ENCODE results near the gene GARS1.

GARS1 gene

GRCh38 chr7:30596014-30596641 lies 1.4 kb downstream of the GARS1 start:
- peak overlapping the region; percentile 94 for H3K4me3 ChIP-seq (ENCODE audit: low read length in 2 of 2)
- peak overlapping the region; percentile 97 for H3K9ac ChIP-seq (ENCODE audit: low read length in 2 of 2)
- H3K27me3 ChIP-seq (ENCODE audit: control insufficient read depth in 1 of 2, insufficient read depth in 2 of 2, low read length in 2 of 2), result no peaks in the 10 kb centered on the region
- H3K27ac ChIP-seq (ENCODE audit: low read length), result no peak overlapping the region
- peaks cover 8% of the 10 kb centered on the region for H3K4me1 ChIP-seq (ENCODE audit: control insufficient read depth, insufficient read depth, low read length)
- no peaks in the 10 kb centered on the region for H3K9me3 ChIP-seq (ENCODE audit: control insufficient read depth in 2 of 2, low read length in 2 of 2)
- H3K36me3 ChIP-seq (ENCODE audit: control insufficient read depth in 2 of 2, insufficient read depth in 2 of 2, low read length in 2 of 2), result peaks cover 12 to 14% of the 10 kb centered on the region in 2 donors

- H3K4me3 ChIP-seq (ENCODE audit: low read length in 2 of 2), result peak overlapping the region; percentile 94
- no peaks in the 10 kb centered on the region for H3K9me3 ChIP-seq (ENCODE audit: control insufficient read depth in 2 of 2, low read length in 2 of 2)
- peak overlapping the region in 1 of 2 donors; percentile 97 for H3K9ac ChIP-seq (ENCODE audit: low read length in 2 of 2)
- peaks cover 8% of the 10 kb centered on the region for H3K4me1 ChIP-seq (ENCODE audit: control insufficient read depth, insufficient read depth, low read length)
- peaks cover 12 to 14% of the 10 kb centered on the region in 2 donors for H3K36me3 ChIP-seq (ENCODE audit: control insufficient read depth in 2 of 2, insufficient read depth in 2 of 2, low read length in 2 of 2)
- H3K27ac ChIP-seq (ENCODE audit: low read length), result no peak overlapping the region
- H3K27me3 ChIP-seq (ENCODE audit: control insufficient read depth in 1 of 2, insufficient read depth in 2 of 2, low read length in 2 of 2), result no peaks in the 10 kb centered on the region
Observed at GRCh38 chr7:30596721-30597120, 2.0 kb downstream of the GARS1 start.

DNA sequence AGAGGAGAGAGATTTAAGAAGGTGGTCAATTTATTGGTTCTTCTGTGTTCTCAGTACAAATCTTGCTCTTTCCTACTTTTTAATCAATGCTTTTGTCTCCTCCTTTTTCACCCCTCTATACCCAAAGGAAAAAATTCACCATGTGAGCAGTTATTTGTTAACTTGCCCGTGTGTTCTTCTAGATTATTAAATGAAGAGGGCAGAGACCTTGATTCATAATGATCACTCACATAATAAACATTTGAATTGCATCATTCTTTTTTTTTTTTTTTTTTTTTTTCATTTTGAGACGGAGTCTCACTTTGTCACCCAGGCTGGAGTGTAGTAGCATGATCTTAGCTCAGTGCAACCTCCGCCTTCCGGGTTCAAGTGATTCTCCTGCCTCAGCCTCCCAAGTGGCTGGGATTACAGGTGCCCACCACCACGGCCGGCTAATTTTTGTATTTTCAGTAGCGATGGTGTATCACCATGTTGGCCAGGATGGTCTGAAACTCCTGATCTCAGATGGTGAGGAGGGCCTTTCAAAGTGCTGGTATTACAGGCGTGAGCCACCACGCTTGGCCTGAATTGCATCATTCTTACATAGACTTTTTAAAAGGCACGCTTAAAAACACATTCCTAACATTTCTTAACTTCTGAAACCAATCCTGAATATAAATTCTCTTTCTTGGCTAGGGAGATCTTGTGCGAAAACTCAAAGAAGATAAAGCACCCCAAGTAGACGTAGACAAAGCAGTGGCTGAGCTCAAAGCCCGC lies 3.6 kb downstream of the GARS1 start:
- H3K36me3 ChIP-seq (ENCODE audit: control insufficient read depth in 2 of 2, insufficient read depth in 2 of 2, low read length in 2 of 2), result peaks cover 15 to 19% of the 10 kb centered on the region in 2 donors
- no peaks in the 10 kb centered on the region for H3K9me3 ChIP-seq (ENCODE audit: control insufficient read depth in 2 of 2, low read length in 2 of 2)
- H3K9ac ChIP-seq (ENCODE audit: low read length in 2 of 2), result no peak overlapping the region
- no peak overlapping the region for H3K27ac ChIP-seq (ENCODE audit: low read length)
- no peak overlapping the region for H3K4me3 ChIP-seq (ENCODE audit: low read length in 2 of 2)
- H3K27me3 ChIP-seq (ENCODE audit: control insufficient read depth in 1 of 2, insufficient read depth in 2 of 2, low read length in 2 of 2), result no peaks in the 10 kb centered on the region
- peaks cover 8% of the 10 kb centered on the region for H3K4me1 ChIP-seq (ENCODE audit: control insufficient read depth, insufficient read depth, low read length)

DNA sequence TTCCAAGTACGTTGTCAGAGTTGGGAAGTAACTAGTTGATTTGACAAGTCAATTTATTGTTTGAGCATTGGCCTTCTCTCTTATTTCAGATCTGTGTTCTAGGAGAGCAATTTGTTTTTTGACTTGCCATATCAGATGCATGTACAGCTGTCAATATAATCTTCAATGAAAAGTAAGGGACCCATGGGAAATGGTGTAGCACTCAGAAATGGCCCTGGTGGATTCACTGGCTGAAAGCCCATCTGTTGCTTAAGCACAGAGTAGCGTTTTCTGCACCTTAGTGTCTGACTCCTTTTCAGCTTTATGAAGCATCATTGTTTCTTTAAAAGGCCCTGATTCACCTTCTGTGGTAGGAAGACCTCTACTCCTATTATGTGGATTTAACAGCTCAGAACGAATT lies 10.2 kb downstream of the GARS1 start:
- H3K4me1 ChIP-seq (ENCODE audit: control insufficient read depth, insufficient read depth, low read length), result no peaks in the 10 kb centered on the region
- H3K9me3 ChIP-seq (ENCODE audit: control insufficient read depth in 2 of 2, low read length in 2 of 2), result no peaks in the 10 kb centered on the region
- no peak overlapping the region for H3K27ac ChIP-seq (ENCODE audit: low read length)
- H3K4me3 ChIP-seq (ENCODE audit: low read length in 2 of 2), result no peak overlapping the region
- H3K36me3 ChIP-seq (ENCODE audit: control insufficient read depth in 2 of 2, insufficient read depth in 2 of 2, low read length in 2 of 2), result peaks cover 34 to 46% of the 10 kb centered on the region in 2 donors
- H3K9ac ChIP-seq (ENCODE audit: low read length in 2 of 2), result no peak overlapping the region
- H3K27me3 ChIP-seq (ENCODE audit: control insufficient read depth in 1 of 2, insufficient read depth in 2 of 2, low read length in 2 of 2), result no peaks in the 10 kb centered on the region

- Histone ChIP-seq H3K4me3 (ENCODE audit: low read length in 2 of 2) (no peak overlapping the region), H3K36me3 (ENCODE audit: control insufficient read depth in 2 of 2, insufficient read depth in 2 of 2, low read length in 2 of 2) (peaks cover 24 to 41% of the 10 kb centered on the region in 2 donors), H3K27ac (ENCODE audit: low read length) (no peak overlapping the region), H3K4me1 (ENCODE audit: control insufficient read depth, insufficient read depth, low read length) (no peaks in the 10 kb centered on the region), H3K9ac (ENCODE audit: low read length in 2 of 2) (no peak overlapping the region), H3K9me3 (ENCODE audit: control insufficient read depth in 2 of 2, low read length in 2 of 2) (no peaks in the 10 kb centered on the region), H3K27me3 (ENCODE audit: control insufficient read depth in 1 of 2, insufficient read depth in 2 of 2, low read length in 2 of 2) (no peaks in the 10 kb centered on the region)
Observed at GRCh38 chr7:30605832-30606231, 11.2 kb downstream of the GARS1 start.

DNA sequence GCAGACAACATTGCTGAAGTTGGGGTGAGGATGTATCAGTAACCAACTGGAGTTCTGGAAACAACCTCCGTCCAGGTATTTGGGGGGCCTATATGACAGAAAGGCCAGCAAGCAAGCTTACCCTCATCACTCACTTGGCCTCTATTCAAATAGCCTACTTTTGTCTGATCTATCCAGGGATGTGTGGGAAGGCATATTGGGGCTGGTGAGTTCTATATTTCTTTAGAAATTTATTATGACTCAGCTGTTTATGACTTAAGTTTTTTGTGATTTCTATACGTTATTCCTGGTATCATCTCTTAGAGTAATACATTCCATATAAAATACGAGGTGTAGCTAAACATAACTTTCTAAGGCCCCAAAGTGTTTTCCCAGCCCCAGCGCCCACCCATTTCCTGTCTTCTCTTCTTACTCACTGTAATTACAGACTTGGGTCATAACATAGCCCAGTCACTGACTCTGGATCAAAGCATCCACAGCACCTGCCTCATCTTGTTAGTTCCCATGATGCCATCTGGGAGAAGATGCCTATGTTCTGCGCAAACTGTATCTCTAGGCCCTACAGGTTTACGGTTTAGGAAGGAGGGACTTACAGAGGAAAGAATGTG lies 18.1 kb downstream of the GARS1 start:
- Histone ChIP-seq H3K36me3 (ENCODE audit: control insufficient read depth in 2 of 2, insufficient read depth in 2 of 2, low read length in 2 of 2) (peaks cover 16 to 42% of the 10 kb centered on the region in 2 donors), H3K27ac (ENCODE audit: low read length) (no peak overlapping the region), H3K27me3 (ENCODE audit: control insufficient read depth in 1 of 2, insufficient read depth in 2 of 2, low read length in 2 of 2) (no peaks in the 10 kb centered on the region), H3K4me3 (ENCODE audit: low read length in 2 of 2) (no peak overlapping the region), H3K9me3 (ENCODE audit: control insufficient read depth in 2 of 2, low read length in 2 of 2) (no peaks in the 10 kb centered on the region), H3K9ac (ENCODE audit: low read length in 2 of 2) (no peak overlapping the region), H3K4me1 (ENCODE audit: control insufficient read depth, insufficient read depth, low read length) (no peaks in the 10 kb centered on the region)

GRCh38 chr7:30613366-30614325 lies 19.0 kb downstream of the GARS1 start:
- H3K27ac ChIP-seq (ENCODE audit: low read length), result no peak overlapping the region
- peaks cover 17 to 40% of the 10 kb centered on the region in 2 donors for H3K36me3 ChIP-seq (ENCODE audit: control insufficient read depth in 2 of 2, insufficient read depth in 2 of 2, low read length in 2 of 2)
- H3K9me3 ChIP-seq (ENCODE audit: control insufficient read depth in 2 of 2, low read length in 2 of 2), result no peaks in the 10 kb centered on the region
- H3K9ac ChIP-seq (ENCODE audit: low read length in 2 of 2), result no peak overlapping the region
- no peaks in the 10 kb centered on the region for H3K4me1 ChIP-seq (ENCODE audit: control insufficient read depth, insufficient read depth, low read length)
- H3K27me3 ChIP-seq (ENCODE audit: control insufficient read depth in 1 of 2, insufficient read depth in 2 of 2, low read length in 2 of 2), result no peaks in the 10 kb centered on the region
- no peak overlapping the region for H3K4me3 ChIP-seq (ENCODE audit: low read length in 2 of 2)

DNA sequence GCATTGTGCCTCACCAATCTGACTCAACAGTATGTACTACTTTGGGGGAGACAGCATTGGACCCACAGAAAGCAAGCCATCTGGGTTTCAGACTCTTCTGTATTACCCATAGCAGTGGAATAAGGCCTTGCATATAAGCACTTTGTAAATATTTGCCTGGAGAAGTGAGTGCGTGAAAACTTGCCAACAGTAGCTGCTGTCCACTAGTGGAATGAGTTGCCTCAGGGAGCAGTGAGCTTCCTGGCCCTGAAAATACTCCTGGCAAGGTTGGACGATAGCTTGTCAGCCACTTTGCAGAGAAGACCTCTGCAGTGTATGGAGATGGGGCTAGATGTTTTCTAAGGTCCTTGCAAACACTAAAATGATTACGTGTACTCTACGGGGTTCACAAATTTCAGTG lies 21.6 kb downstream of the GARS1 start:
- H3K4me3 ChIP-seq (ENCODE audit: low read length in 2 of 2), result no peak overlapping the region
- H3K4me1 ChIP-seq (ENCODE audit: control insufficient read depth, insufficient read depth, low read length), result no peaks in the 10 kb centered on the region
- peaks cover 22 to 34% of the 10 kb centered on the region in 2 donors for H3K36me3 ChIP-seq (ENCODE audit: control insufficient read depth in 2 of 2, insufficient read depth in 2 of 2, low read length in 2 of 2)
- no peak overlapping the region for H3K9ac ChIP-seq (ENCODE audit: low read length in 2 of 2)
- H3K27me3 ChIP-seq (ENCODE audit: control insufficient read depth in 1 of 2, insufficient read depth in 2 of 2, low read length in 2 of 2), result no peaks in the 10 kb centered on the region
- H3K9me3 ChIP-seq (ENCODE audit: control insufficient read depth in 2 of 2, low read length in 2 of 2), result no peaks in the 10 kb centered on the region
- no peak overlapping the region for H3K27ac ChIP-seq (ENCODE audit: low read length)

- H3K4me3 ChIP-seq (ENCODE audit: low read length in 2 of 2), result no peak overlapping the region
- H3K27ac ChIP-seq (ENCODE audit: low read length), result no peak overlapping the region
- H3K4me1 ChIP-seq (ENCODE audit: control insufficient read depth, insufficient read depth, low read length), result no peaks in the 10 kb centered on the region
- peaks cover 25 to 39% of the 10 kb centered on the region in 2 donors for H3K36me3 ChIP-seq (ENCODE audit: control insufficient read depth in 2 of 2, insufficient read depth in 2 of 2, low read length in 2 of 2)
- H3K9me3 ChIP-seq (ENCODE audit: control insufficient read depth in 2 of 2, low read length in 2 of 2), result no peaks in the 10 kb centered on the region
- no peak overlapping the region for H3K9ac ChIP-seq (ENCODE audit: low read length in 2 of 2)
- no peaks in the 10 kb centered on the region for H3K27me3 ChIP-seq (ENCODE audit: control insufficient read depth in 1 of 2, insufficient read depth in 2 of 2, low read length in 2 of 2)
Observed at GRCh38 chr7:30617359-30617758, 22.7 kb downstream of the GARS1 start.

- no peaks in the 10 kb centered on the region for H3K9me3 ChIP-seq (ENCODE audit: control insufficient read depth in 2 of 2, low read length in 2 of 2)
- no peak overlapping the region for H3K9ac ChIP-seq (ENCODE audit: low read length in 2 of 2)
- H3K36me3 ChIP-seq (ENCODE audit: control insufficient read depth in 2 of 2, insufficient read depth in 2 of 2, low read length in 2 of 2), result peaks cover 19 to 35% of the 10 kb centered on the region in 2 donors
Observed at GRCh38 chr7:30618080-30618676, 23.5 kb downstream of the GARS1 start.

More at GRCh38 chr7:30618080-30618676, 23.5 kb downstream of the GARS1 start:
- H3K27ac ChIP-seq (ENCODE audit: low read length), result no peak overlapping the region
- no peak overlapping the region for H3K4me3 ChIP-seq (ENCODE audit: low read length in 2 of 2)
- no peaks in the 10 kb centered on the region for H3K4me1 ChIP-seq (ENCODE audit: control insufficient read depth, insufficient read depth, low read length)
- H3K27me3 ChIP-seq (ENCODE audit: control insufficient read depth in 1 of 2, insufficient read depth in 2 of 2, low read length in 2 of 2), result no peaks in the 10 kb centered on the region
